Endothelial cell of umbilical vein (primary cell): ENCODE results near the gene ZFAND5.

Source experiments
- EZH2 ChIP-seq: IDR thresholded peaks from 2 replicates; pipeline ENCODE4 v1.6.1; 2012; ENCODE audit warnings: borderline replicate concordance, low read depth, mild to moderate bottlenecking, moderate library complexity, low read length, inconsistent platforms; ENCODE audit not compliant: severe bottlenecking
- JUN ChIP-seq: IDR thresholded peaks from 2 replicates; pipeline ENCODE4 v1.6.1; 2011; ENCODE audit warnings: borderline replicate concordance, low read depth; ENCODE audit not compliant: insufficient read length, insufficient read depth
- POLR2A ChIP-seq: IDR thresholded peaks from 2 replicates; pipeline ENCODE4 v1.6.1; 2012; ENCODE audit warnings: low read depth, mild to moderate bottlenecking, control low read depth, low read length
- POLR2AphosphoS5 ChIP-seq: IDR thresholded peaks from 2 replicates; pipeline ENCODE4 v1.6.1; 2012; ENCODE audit warnings: low read depth, mild to moderate bottlenecking, control low read depth, low read length, moderate library complexity; ENCODE audit not compliant: insufficient read depth
- TF ChIP-seq, protein P1 (sequence below), 2 donors: IDR thresholded peaks; 1 replicate in 1 of 2; 2 replicates in 1 of 2; pipeline ENCODE4 v1.5.1; 2011; ENCODE audit warnings: low read length in 2 of 2, mild to moderate bottlenecking in 2 of 2, moderate library complexity in 2 of 2, control low read depth in 1 of 2, inconsistent platforms in 1 of 2, low read depth in 1 of 2; ENCODE audit not compliant: insufficient read depth in 1 of 2; ENCODE audit errors: extremely low read depth in 1 of 2

DNA sequence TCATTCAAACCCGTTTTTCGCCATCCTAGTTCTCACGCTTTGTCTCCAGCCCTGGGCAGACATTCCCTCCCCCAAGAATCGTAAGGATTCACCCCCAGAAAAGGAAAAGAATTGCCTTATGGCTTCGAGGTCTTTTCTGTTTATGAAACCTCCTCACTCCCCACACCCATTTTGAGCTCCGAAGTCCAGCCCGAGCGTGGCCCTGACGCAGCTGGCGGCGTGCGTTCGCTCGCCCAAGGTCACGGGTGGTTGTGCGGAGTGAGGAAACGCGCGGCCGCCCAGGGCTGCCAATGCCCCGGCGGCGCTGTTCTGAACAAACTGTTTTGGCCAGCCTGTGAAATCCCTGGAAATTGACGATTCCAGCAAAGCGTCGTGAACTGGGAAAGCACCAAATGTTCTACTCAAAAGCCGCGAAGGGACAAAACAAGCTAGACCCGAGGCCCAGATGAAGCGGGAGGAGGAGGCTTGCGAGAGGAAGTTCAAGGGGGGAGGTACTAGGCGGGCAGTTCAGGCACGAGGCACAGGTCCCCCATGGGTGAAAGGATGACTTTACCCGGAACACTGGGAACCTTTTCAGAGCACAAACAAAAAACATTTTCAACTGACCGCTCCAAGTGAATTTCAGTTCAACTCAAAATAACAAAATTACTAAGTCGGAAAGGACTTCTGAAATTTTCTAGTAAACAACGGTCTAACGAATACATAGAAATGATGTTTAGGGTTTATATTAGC lies 683 bp upstream of the ZFAND5 start:
- TF ChIP-seq POLR2A (no peak), EZH2 (no peak), POLR2AphosphoS5 (no peak), JUN (no peak)
- TF ChIP-seq, protein P1, sequence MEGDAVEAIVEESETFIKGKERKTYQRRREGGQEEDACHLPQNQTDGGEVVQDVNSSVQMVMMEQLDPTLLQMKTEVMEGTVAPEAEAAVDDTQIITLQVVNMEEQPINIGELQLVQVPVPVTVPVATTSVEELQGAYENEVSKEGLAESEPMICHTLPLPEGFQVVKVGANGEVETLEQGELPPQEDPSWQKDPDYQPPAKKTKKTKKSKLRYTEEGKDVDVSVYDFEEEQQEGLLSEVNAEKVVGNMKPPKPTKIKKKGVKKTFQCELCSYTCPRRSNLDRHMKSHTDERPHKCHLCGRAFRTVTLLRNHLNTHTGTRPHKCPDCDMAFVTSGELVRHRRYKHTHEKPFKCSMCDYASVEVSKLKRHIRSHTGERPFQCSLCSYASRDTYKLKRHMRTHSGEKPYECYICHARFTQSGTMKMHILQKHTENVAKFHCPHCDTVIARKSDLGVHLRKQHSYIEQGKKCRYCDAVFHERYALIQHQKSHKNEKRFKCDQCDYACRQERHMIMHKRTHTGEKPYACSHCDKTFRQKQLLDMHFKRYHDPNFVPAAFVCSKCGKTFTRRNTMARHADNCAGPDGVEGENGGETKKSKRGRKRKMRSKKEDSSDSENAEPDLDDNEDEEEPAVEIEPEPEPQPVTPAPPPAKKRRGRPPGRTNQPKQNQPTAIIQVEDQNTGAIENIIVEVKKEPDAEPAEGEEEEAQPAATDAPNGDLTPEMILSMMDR (IDR thresholded peaks at IDR 0.05; ENCODE audit: extremely low read depth in 1 of 2, insufficient read depth in 1 of 2, low read depth in 1 of 2, low read length in 2 of 2): peak in 1 of 2 donors; percentile 5
